ENCODE results near the gene LRMDA. TPM values are rescaled to one million over a fixed set of nuclear protein-coding genes. Genes with fewer than 3 reads are reported as not detected.

Gene LRMDA
- total RNA-seq, 1 donor from 2014 or later = 2.1 TPM

GRCh38 chr10:75606203-75606779 is 174.9 kb downstream of the LRMDA start:
- no peak overlapping the region for H3K4me3 Mint-ChIP-seq (ENCODE audit: unreplicated experiment)
- H3K27me3 Mint-ChIP-seq (ENCODE audit: unreplicated experiment) = no peaks in the 10 kb centered on the region
- H3K4me1 Mint-ChIP-seq (ENCODE audit: low read depth, unreplicated experiment) = no peaks in the 10 kb centered on the region
- no peak overlapping the region for H3K27ac Mint-ChIP-seq (ENCODE audit: unreplicated experiment)
- no peak for DNase-seq
- no peak for TF ChIP-seq CTCF (IDR thresholded peaks at IDR 0.05; ENCODE audit: partially characterized antibody, unreplicated experiment)
- no peaks in the 10 kb centered on the region for H3K9me3 Mint-ChIP-seq (ENCODE audit: unreplicated experiment)
- no peaks in the 10 kb centered on the region for H3K36me3 Mint-ChIP-seq (ENCODE audit: unreplicated experiment)

GRCh38 chr10:75607576-75607975 is 176.2 kb downstream of the LRMDA start:
- no peaks in the 10 kb centered on the region for H3K9me3 Mint-ChIP-seq (ENCODE audit: unreplicated experiment)

GRCh38 chr10:75610183-75610582 is 178.8 kb downstream of the LRMDA start:
- Mint-ChIP-seq H3K36me3 (ENCODE audit: unreplicated experiment) (no peaks in the 10 kb centered on the region), H3K9me3 (ENCODE audit: unreplicated experiment) (no peaks in the 10 kb centered on the region), H3K4me1 (ENCODE audit: low read depth, unreplicated experiment) (peaks cover 4% of the 10 kb centered on the region), H3K4me3 (ENCODE audit: unreplicated experiment) (no peak overlapping the region), H3K27ac (ENCODE audit: unreplicated experiment) (no peak overlapping the region), H3K27me3 (ENCODE audit: unreplicated experiment) (no peaks in the 10 kb centered on the region)
- DNase-seq = no peak
- no peak for TF ChIP-seq CTCF (IDR thresholded peaks at IDR 0.05; ENCODE audit: partially characterized antibody, unreplicated experiment)

More at GRCh38 chr10:75607576-75607975, 176.2 kb downstream of the LRMDA start:
- no peak overlapping the region for H3K27ac Mint-ChIP-seq (ENCODE audit: unreplicated experiment)
- no peak for DNase-seq
- no peaks in the 10 kb centered on the region for H3K36me3 Mint-ChIP-seq (ENCODE audit: unreplicated experiment)
- no peak overlapping the region for H3K4me3 Mint-ChIP-seq (ENCODE audit: unreplicated experiment)
- no peak for TF ChIP-seq CTCF (IDR thresholded peaks at IDR 0.05; ENCODE audit: partially characterized antibody, unreplicated experiment)
- no peaks in the 10 kb centered on the region for H3K4me1 Mint-ChIP-seq (ENCODE audit: low read depth, unreplicated experiment)
- H3K27me3 Mint-ChIP-seq (ENCODE audit: unreplicated experiment) = no peaks in the 10 kb centered on the region

- Mint-ChIP-seq H3K27ac (ENCODE audit: unreplicated experiment) (no peak overlapping the region), H3K4me3 (ENCODE audit: unreplicated experiment) (no peak overlapping the region), H3K9me3 (ENCODE audit: unreplicated experiment) (no peaks in the 10 kb centered on the region), H3K27me3 (ENCODE audit: unreplicated experiment) (no peaks in the 10 kb centered on the region), H3K4me1 (ENCODE audit: low read depth, unreplicated experiment) (peaks cover 4% of the 10 kb centered on the region), H3K36me3 (ENCODE audit: unreplicated experiment) (no peaks in the 10 kb centered on the region)
- TF ChIP-seq CTCF (IDR thresholded peaks at IDR 0.05; ENCODE audit: partially characterized antibody, unreplicated experiment) = no peak
- DNase-seq = no peak
Measured at GRCh38 chr10:75611172-75611992, 180.0 kb downstream of the LRMDA start.

- Mint-ChIP-seq H3K27me3 (ENCODE audit: unreplicated experiment) (no peaks in the 10 kb centered on the region), H3K27ac (ENCODE audit: unreplicated experiment) (no peak overlapping the region), H3K4me1 (ENCODE audit: low read depth, unreplicated experiment) (peaks cover 4% of the 10 kb centered on the region), H3K4me3 (ENCODE audit: unreplicated experiment) (no peak overlapping the region), H3K36me3 (ENCODE audit: unreplicated experiment) (no peaks in the 10 kb centered on the region), H3K9me3 (ENCODE audit: unreplicated experiment) (no peaks in the 10 kb centered on the region)
- DNase-seq = no peak
- TF ChIP-seq CTCF (IDR thresholded peaks at IDR 0.05; ENCODE audit: partially characterized antibody, unreplicated experiment) = no peak
Measured at GRCh38 chr10:75611993-75612372, 180.6 kb downstream of the LRMDA start.
